Spleen (tissue), 11 donors: ENCODE measurements around the gene STAC3. TPM values are rescaled to one million over a fixed set of nuclear protein-coding genes. Genes with fewer than 3 reads are reported as not detected.
A peak's percentile ranks its signal among the peaks of the same experiment; 100 is the strongest.

ENCODE experiments used
- DNase-seq: peaks from one replicate; pipeline ENCODE4 v3.0.0-alpha.2; 2020
- H3K27ac ChIP-seq, 8 donors: fragments of 200-600 bp; sonication (generic) in 7 of 8; 1 replicate in 4 of 8; 2 replicates in 4 of 8; pipeline versions ENCODE4 v1.5.0 to v1.8.0; 2016 to 2021; ENCODE audit warnings: inconsistent platforms in 4 of 8, mild to moderate bottlenecking in 4 of 8, moderate library complexity in 1 of 8
- H3K27me3 ChIP-seq, 7 donors: fragments of 200-600 bp; sonication (generic) in 6 of 7; replicated peaks in 1 of 7; 1 replicate in 4 of 7; 2 replicates in 3 of 7; pipeline versions ENCODE4 v1.5.0 to v1.8.0; 2016 to 2021; ENCODE audit warnings: inconsistent platforms in 3 of 7, mild to moderate bottlenecking in 1 of 7
- H3K36me3 ChIP-seq, 6 donors: fragments of 200-600 bp; sonication (generic) in 5 of 6; 1 replicate in 4 of 6; 2 replicates in 2 of 6; pipeline versions ENCODE4 v1.5.0 to v1.8.0; 2016 to 2021; ENCODE audit warnings: inconsistent platforms in 2 of 6
- H3K4me1 ChIP-seq, 6 donors: fragments of 200-600 bp; sonication (generic) in 5 of 6; 1 replicate in 3 of 6; 2 replicates in 3 of 6; pipeline versions ENCODE4 v1.5.0 to v1.8.0; 2016 to 2021; ENCODE audit warnings: inconsistent platforms in 3 of 6
- H3K4me3 ChIP-seq, 8 donors: fragments of 200-600 bp; sonication (generic) in 7 of 8; 1 replicate in 4 of 8; 2 replicates in 4 of 8; pipeline versions ENCODE4 v1.5.0 to v1.8.0; 2016 to 2021; ENCODE audit warnings: inconsistent platforms in 4 of 8, mild to moderate bottlenecking in 4 of 8, moderate library complexity in 2 of 8
- H3K9me3 ChIP-seq, 8 donors: fragments of 200-600 bp; sonication (generic) in 7 of 8; 1 replicate in 4 of 8; 2 replicates in 4 of 8; pipeline versions ENCODE4 v1.5.0 to v1.8.0; 2016 to 2021; ENCODE audit warnings: inconsistent platforms in 4 of 8
- POLR2A ChIP-seq, 3 donors: fragments of 450-650 bp; IDR thresholded peaks; one replicate each; pipeline ENCODE4 v1.5.1; 2017; ENCODE audit warnings: antibody characterized with exemption in 3 of 3, mild to moderate bottlenecking in 1 of 3
- POLR2AphosphoS5 ChIP-seq, 3 donors: sonication (generic); formaldehyde crosslinking; IDR thresholded peaks; one replicate each; pipeline ENCODE4 v1.5.1; 2017; ENCODE audit warnings: antibody characterized with exemption in 3 of 3
- WGBS, 5 donors: extraction: QIAGEN DNeasy Blood & Tissue Kit in 3 of 5; methylation state at CpG; one replicate each; pipeline versions ENCODE4 v1.1.5 to v1.1.7; 2013 to 2018; 5-methylcytosine and 5-hydroxymethylcytosine counted together
- intact Hi-C: fragments of 100-400 bp; cut with DNase I; formaldehyde crosslinking; loops from one replicate; pipeline ENCODE4 v1.15.0; 2023; ENCODE audit warnings: low total_unique reads
- polyA plus RNA-seq, 3 donors: library from polyadenylated mRNA; stranded (reverse); fragments of 200-250 nt; gene quantifications; one replicate each; pipeline ENCODE4 v1.2.1, GENCODE V29; 2013
- total RNA-seq, 7 donors: library from RNA; depleted of rRNA in 3 of 7; stranded (reverse); fragments of >200 nt in 3 of 7; fragmentation: NEBNext Ultra II Directional in 4 of 7; extraction: Animal tissue kit (Norgen Biotek cat#: 25700) in 4 of 7; gene quantifications; one replicate each; pipeline versions ENCODE4 v1.1.0 to v1.2.1, GENCODE V29; 2016 to 2021
- TF ChIP-seq, protein P1 (sequence below), 11 experiments: fragments of 200-600 bp in 7 of 11; fragments of 450-650 bp in 4 of 11; sonication (generic) in 4 of 11; IDR thresholded peaks in 8 of 11; conservative IDR thresholded peaks in 3 of 11; 1 replicate in 7 of 11; 2 replicates in 4 of 11; pipeline versions ENCODE4 v1.4.0 to v1.8.0; 2016 to 2021; ENCODE audit warnings: antibody characterized with exemption in 11 of 11, inconsistent platforms in 4 of 11, mild to moderate bottlenecking in 1 of 11
- donor health status: healthy with polysubstance abuse.
- donor health status: DM: no; HTN: no; CAD: no; lungs with moderate emphysema.
- donor health status: DM: no; HTN: no; CAD: no.
- donor health status: Bipolar disorder and iron deficiency.
- donor health status: healthy.
- donor health status: DM: no; HTN: no; CAD: no.
- donor health status: DM: yes; HTN: yes; CAD: no.

STAC3 gene
- total and polyA plus RNA-seq, 10 donors, result 3.4 to 16.4 (median 8.6) TPM

DNA sequence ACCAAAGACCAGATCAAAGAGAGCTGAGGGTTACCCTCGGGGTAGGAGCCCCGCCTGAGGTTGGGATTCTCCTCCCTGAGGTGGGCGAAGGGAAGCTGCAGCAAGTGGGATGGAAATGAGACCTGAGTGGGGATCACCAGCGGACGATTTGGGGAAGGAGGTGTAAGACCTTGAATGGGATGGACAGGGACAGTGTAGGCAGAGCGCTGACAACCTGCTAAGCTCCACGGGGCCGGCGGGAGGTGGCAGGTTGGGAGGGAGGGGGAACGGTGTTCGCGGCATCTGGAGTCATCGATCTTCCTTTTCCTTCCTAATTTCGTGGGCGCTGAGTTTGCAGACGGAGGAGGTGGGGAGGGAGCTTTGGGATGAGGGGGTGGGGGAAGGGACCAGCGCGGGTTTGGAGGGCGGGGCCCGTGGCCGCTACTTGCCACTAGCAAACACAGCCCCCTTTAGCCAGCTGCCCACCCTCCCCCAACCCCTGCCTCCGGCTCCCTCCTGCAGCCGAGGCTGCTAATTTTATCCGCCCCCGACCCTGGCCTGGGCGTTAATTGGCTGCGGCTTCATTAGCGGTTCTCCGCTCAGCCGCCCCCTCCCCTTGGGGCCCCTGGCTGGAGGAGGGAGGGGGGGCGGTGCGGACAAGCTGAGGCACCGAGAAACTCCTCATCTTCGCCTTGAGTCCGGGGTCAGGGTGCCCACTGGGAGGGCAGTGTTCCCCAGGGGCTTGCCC is 24.2 kb downstream of the STAC3 start:
- peak; percentile 73 for DNase-seq
- Histone ChIP-seq H3K4me3 (peak overlapping the region in 1 of 8 donors; percentile 51), H3K27me3 (peaks cover 0 to 63% (median 56%) of the 10 kb centered on the region in 7 donors), H3K9me3 (no peaks in the 10 kb centered on the region), H3K27ac (no peak overlapping the region), H3K4me1 (peaks cover 14 to 97% (median 64%) of the 10 kb centered on the region in 6 donors), H3K36me3 (peaks cover 0 to 9% (median 6%) of the 10 kb centered on the region in 6 donors)
- TF ChIP-seq POLR2AphosphoS5 (IDR thresholded peaks at IDR 0.05) (no peak), POLR2A (IDR thresholded peaks at IDR 0.05) (no peak)
- TF ChIP-seq, protein P1, sequence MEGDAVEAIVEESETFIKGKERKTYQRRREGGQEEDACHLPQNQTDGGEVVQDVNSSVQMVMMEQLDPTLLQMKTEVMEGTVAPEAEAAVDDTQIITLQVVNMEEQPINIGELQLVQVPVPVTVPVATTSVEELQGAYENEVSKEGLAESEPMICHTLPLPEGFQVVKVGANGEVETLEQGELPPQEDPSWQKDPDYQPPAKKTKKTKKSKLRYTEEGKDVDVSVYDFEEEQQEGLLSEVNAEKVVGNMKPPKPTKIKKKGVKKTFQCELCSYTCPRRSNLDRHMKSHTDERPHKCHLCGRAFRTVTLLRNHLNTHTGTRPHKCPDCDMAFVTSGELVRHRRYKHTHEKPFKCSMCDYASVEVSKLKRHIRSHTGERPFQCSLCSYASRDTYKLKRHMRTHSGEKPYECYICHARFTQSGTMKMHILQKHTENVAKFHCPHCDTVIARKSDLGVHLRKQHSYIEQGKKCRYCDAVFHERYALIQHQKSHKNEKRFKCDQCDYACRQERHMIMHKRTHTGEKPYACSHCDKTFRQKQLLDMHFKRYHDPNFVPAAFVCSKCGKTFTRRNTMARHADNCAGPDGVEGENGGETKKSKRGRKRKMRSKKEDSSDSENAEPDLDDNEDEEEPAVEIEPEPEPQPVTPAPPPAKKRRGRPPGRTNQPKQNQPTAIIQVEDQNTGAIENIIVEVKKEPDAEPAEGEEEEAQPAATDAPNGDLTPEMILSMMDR (IDR thresholded peaks at IDR 0.05 in 8 of 11, conservative IDR thresholded peaks at IDR 0.05 in 3 of 11), result no peak
- WGBS, 5 donors, result 6 to 13% (median 11%) methylated on average over 24 to 35 of the region's 35 CpGs
- intact Hi-C loops, result no loop called here

DNA sequence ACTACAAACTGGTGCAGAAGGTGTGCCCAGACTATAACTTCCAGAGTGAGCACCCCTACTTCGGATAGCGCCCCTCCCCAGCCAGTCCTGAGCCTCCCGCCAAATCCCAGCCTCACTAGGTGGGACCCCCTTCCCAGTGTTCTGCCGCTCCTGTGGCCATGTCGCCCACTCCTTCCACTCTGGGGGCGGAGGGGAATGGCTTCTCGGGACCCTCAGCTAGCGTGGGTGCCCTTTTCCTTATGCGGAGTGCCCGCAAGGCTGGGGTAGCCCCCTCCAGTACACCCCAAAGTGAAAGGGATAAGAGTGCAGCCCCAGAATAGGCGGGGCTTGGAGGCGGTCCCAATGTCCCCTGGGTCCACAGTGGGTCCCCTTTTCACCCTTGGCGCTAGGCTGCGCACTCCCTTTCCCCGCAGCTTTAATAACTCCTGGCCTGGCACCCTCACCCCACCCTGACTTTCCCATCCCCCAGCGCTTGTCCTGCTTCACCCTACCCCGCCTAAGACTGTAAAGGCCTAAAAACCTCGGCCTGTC is 25.2 kb downstream of the STAC3 start:
- 28 to 43% (median 31%) methylated on average over 18 of the region's 18 CpGs for WGBS, 5 donors
- TF ChIP-seq POLR2AphosphoS5 (IDR thresholded peaks at IDR 0.05) (no peak), POLR2A (IDR thresholded peaks at IDR 0.05) (no peak)
- TF ChIP-seq, protein P1 (IDR thresholded peaks at IDR 0.05 in 8 of 11, conservative IDR thresholded peaks at IDR 0.05 in 3 of 11), result no peak
- Histone ChIP-seq H3K4me3 (peak overlapping the region in 1 of 8 donors; percentile 55), H3K27me3 (peaks cover 0 to 73% (median 66%) of the 10 kb centered on the region in 7 donors), H3K27ac (no peak overlapping the region), H3K9me3 (no peaks in the 10 kb centered on the region), H3K36me3 (no peaks in the 10 kb centered on the region), H3K4me1 (peaks cover 7 to 97% (median 57%) of the 10 kb centered on the region in 6 donors)
- intact Hi-C loops, result no loop called here
- no peak for DNase-seq

DNA sequence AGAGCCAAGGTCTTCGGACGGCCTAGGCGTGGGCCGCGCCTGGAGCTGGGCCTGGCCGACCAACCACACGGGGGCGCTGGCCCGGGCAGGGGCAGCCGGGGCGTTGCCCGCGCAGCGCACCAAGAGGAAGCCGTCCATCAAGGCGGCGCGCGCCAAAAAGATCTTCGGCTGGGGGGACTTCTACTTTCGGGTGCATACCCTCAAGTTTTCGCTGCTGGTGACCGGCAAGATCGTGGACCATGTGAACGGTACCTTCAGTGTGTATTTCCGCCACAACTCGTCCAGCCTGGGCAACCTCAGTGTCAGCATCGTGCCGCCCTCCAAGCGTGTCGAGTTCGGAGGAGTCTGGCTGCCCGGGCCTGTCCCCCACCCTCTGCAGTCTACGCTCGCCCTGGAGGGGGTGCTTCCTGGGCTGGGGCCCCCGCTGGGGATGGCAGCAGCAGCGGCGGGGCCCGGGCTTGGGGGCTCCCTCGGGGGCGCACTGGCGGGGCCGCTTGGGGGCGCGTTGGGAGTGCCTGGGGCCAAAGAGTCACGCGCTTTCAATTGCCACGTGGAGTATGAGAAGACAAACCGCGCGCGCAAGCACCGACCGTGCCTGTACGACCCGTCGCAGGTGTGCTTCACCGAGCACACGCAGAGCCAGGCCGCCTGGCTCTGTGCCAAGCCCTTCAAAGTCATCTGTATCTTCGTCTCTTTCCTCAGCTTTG is 25.9 kb downstream of the STAC3 start:
- no peaks in the 10 kb centered on the region for H3K9me3 ChIP-seq
- H3K4me3 ChIP-seq, result peak overlapping the region in 4 of 8 donors; percentile 0 to 55 (median 12)
- no peaks in the 10 kb centered on the region for H3K36me3 ChIP-seq
- WGBS, 5 donors, result 8 to 19% (median 9%) methylated on average over 20 to 61 of the region's 61 CpGs
- no peak overlapping the region for H3K27ac ChIP-seq
- peaks cover under 1 to 94% (median 52%) of the 10 kb centered on the region in 6 donors for H3K4me1 ChIP-seq
- DNase-seq, result peak; percentile 92
- peaks cover 0 to 80% (median 72%) of the 10 kb centered on the region in 7 donors for H3K27me3 ChIP-seq
- TF ChIP-seq, protein P1 (IDR thresholded peaks at IDR 0.05 in 8 of 11, conservative IDR thresholded peaks at IDR 0.05 in 3 of 11), result peak; percentile 30 to 85 (median 65)
- no peak for TF ChIP-seq POLR2A (IDR thresholded peaks at IDR 0.05)
- TF ChIP-seq POLR2AphosphoS5 (IDR thresholded peaks at IDR 0.05), result peak in 2 of 3 donors; percentile 15 to 76
- intact Hi-C loops, result no loop called here
